ENCODE data around the gene TGM5. TPM values are rescaled to one million over a fixed set of nuclear protein-coding genes. Genes with fewer than 3 reads are reported as not detected.

The TGM5 gene
- total and polyA plus RNA-seq, 2 experiments from 2014 or later: not detected

- Histone ChIP-seq H3K4me3 (no peak overlapping the region), H2AFZ (no peak overlapping the region)
- no peaks in the 10 kb centered on the region for H3K36me3 Mint-ChIP-seq (ENCODE audit: low read depth)
These were observed 36.8 kb downstream of the TGM5 start for GRCh38 chr15:43229977-43230376.

More at GRCh38 chr15:43229977-43230376, 36.8 kb downstream of the TGM5 start:
- H3K27ac Mint-ChIP-seq: no peak overlapping the region
- H3K4me1 Mint-ChIP-seq: no peaks in the 10 kb centered on the region
- H3K27me3 Mint-ChIP-seq (ENCODE audit: insufficient read depth, low read depth, poor library complexity): peaks cover 11% of the 10 kb centered on the region
- H3K4me3 Mint-ChIP-seq: no peak overlapping the region
- DNase-seq (ENCODE audit: low spot score) (no peak), ATAC-seq (no peak)
- TF ChIP-seq STAT1 (IDR thresholded peaks at IDR 0.05; ENCODE audit: unreplicated experiment): no peak
- TF ChIP-seq NANOG (IDR thresholded peaks at IDR 0.05; ENCODE audit: borderline replicate concordance): no peak
- TF ChIP-seq JUNB (IDR thresholded peaks at IDR 0.05; ENCODE audit: unreplicated experiment): no peak
- no peak for TF ChIP-seq ETS1 (IDR thresholded peaks at IDR 0.05)
- no peak for TF ChIP-seq ZNF114 (CRISPR knock-in tag; IDR thresholded peaks at IDR 0.05)
- no peak for TF ChIP-seq ZNF331 (CRISPR knock-in tag; IDR thresholded peaks at IDR 0.05; ENCODE audit: low read depth)
- TF ChIP-seq REST (IDR thresholded peaks at IDR 0.05; ENCODE audit: unreplicated experiment): no peak
- TF ChIP-seq ZNF462 (CRISPR knock-in tag; IDR thresholded peaks at IDR 0.05): no peak
- TF ChIP-seq EZH2phosphoT487 (IDR thresholded peaks at IDR 0.05; ENCODE audit: unreplicated experiment): no peak
- H3K9me2 ChIP-seq (ENCODE audit: insufficient read depth): no peaks in the 10 kb centered on the region
- H3K27me3 ChIP-seq (ENCODE audit: insufficient read depth): no peaks in the 10 kb centered on the region
- H3K4me1 ChIP-seq (ENCODE audit: insufficient read depth): no peaks in the 10 kb centered on the region
- H3K9me3 Mint-ChIP-seq: no peaks in the 10 kb centered on the region; the same call in 2 of the 3 replicates
- H3K79me2 ChIP-seq (replicated peaks; ENCODE audit: insufficient read depth): no peaks in the 10 kb centered on the region
- no peaks in the 10 kb centered on the region for H3K36me3 ChIP-seq (ENCODE audit: insufficient read depth)
- no peaks in the 10 kb centered on the region for H4K20me1 ChIP-seq (replicated peaks; ENCODE audit: insufficient read depth)
- H3K27ac ChIP-seq (ENCODE audit: low read depth): no peak overlapping the region
- no peaks in the 10 kb centered on the region for H3F3A ChIP-seq (replicated peaks; ENCODE audit: low read depth)
- H3K4me2 ChIP-seq: no peak overlapping the region
